Effector CD4-positive, alpha-beta T cell (primary cell): ENCODE results near the gene PARP16.
"Not testable (repeated sequence)": the region's sequence is repeated elsewhere in the genome, so short reads cannot be mapped to it uniquely, and the experiment has no call there.

Source experiments
- DNase-seq: peaks from one replicate; pipeline ENCODE4 v3.0.0-alpha.2; 2020

The PARP16 gene

GRCh38 chr15:65275104-65275727, 11.5 kb downstream of the PARP16 start:
- no peak for DNase-seq

DNA sequence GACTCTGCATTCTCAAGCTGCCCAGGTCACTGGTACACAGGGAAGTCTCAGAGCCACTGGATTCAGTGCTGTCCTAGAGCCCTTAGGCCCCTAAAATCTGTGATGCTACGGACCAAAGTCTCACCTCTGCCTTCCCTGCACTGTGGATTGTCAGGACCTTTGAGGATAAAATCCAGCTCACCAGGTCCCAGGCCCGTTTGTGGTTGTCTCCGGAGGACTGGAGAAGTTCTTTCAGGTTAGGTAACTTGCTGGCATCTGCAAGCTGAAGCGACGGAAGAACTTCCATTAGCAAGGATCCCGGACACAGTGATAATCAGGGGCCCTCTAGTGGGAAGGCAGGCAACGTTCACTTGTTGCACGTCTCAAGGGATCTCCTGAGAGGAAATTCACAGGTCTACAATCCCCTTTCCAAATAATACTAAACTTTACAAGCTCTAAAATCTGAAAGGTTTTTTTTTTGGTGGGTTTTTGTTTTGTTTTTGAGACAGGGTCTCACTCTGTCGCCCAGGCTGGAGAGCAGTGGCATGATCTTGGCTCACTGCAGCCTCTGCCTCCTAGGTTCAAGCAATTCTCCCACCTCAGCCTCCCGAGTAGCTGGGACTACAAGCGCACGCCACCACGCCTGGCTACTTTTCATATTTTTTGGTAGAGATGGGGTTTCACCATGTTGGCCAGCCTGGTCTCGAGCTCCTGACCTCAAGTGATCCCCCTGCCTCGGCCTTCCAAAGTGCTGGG, 15.7 kb downstream of the PARP16 start:
- not testable (repeated sequence) for DNase-seq

- DNase-seq = no peak
Measured at GRCh38 chr15:65268411-65268810, 18.3 kb downstream of the PARP16 start.

DNA sequence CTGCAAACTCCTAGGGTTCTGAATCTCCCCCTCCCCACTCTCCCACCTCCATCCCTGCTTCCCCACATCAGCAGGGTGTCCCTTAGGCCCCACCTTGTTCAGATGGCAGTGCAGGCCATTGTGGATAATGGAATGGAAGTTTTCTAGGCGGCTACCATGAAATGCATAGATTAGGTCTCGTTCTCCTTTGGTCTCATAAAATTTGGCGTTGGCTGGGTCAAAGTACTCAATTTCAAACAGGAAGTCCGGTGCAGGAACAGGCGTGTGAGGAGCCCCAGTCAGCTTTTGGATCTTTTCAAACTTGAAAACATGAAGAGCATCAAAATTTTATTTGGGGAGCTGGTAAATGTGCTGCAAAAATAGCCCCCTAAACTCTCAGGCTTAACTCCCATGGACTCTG, 20.2 kb downstream of the PARP16 start:
- no peak for DNase-seq

GRCh38 chr15:65264863-65265430, 21.7 kb downstream of the PARP16 start:
- DNase-seq = no peak

GRCh38 chr15:65263313-65263712, 23.4 kb downstream of the PARP16 start:
- DNase-seq = no peak

GRCh38 chr15:65260968-65261367, 25.7 kb downstream of the PARP16 start:
- DNase-seq = no peak

DNA sequence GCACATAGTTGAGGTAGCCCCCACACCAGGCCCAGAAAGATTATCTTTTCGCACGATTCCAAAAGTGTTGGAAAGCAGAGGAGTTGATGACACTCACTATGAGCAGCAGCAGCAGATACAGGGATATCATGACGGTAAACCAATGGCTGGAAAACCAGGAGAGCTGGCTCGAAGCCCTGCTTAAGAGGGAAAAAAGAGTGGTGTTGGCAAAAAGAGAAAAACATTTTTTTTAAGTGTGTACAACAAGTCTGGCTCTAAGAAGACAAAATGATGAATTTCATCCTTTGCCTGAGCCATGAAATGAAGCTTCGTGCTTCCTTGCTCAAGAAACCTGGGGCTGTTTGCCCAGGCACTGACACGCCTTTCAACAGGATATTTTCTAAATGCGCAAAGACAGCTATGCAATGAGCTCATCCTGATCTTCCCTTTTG, 27.3 kb downstream of the PARP16 start:
- no peak for DNase-seq

GRCh38 chr15:65258375-65259262, 28.1 kb downstream of the PARP16 start:
- no peak for DNase-seq

DNA sequence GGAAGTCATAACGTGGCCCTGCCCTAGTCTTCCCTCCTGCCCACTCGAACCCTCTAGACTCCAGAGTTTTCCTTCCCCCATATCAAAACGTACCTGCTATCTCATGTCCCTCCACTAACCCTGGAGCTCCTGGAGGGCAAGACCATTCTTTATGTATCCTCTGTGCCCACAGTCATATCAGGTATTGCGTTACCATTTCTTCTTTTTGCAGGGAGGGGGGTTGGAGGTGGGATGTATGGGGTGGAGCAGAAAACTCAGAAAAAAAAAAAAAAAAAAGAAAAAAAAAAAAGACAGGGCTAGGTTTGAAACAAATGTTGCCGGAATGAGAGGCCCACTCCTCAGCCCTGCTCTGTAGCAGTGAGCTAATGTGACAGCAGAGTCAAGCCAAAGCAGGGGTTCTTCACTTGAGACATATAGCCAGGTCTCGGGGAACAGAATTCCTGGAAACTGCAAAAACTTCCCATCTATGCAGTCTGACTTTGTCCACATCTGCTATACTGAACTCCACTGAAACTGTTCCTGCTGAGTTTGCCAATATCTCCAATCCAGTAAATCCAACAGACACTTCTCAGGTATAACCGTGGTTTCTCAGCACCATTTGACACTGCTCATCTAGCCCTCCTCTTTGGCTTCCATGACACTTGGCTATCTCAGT, 31.1 kb downstream of the PARP16 start:
- DNase-seq = no peak

GRCh38 chr15:65254758-65255157, 31.9 kb downstream of the PARP16 start:
- DNase-seq = no peak

GRCh38 chr15:65254356-65254755, 32.3 kb downstream of the PARP16 start:
- no peak for DNase-seq

DNA sequence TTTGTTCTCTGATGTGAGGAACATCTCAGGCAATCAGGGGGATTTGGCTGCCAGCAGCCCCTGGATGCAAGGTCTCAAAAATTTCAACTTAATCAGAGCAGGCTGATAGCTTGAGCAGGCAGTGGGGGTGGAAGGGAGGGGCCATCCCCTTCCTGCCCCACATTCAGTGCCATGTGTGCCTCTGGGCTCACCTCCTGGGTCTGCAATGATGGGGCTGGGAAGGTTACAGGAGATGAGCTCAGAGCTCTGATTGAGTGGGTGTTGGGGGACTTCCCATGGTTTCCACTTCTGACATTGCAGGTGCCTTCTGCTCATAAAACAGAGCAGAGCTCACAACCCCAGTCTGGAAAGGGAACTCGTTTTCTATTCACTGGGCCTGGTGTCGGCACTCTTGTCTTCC, 37.0 kb downstream of the PARP16 start:
- DNase-seq = no peak

- DNase-seq = no peak
Measured at GRCh38 chr15:65248511-65249255, 38.0 kb downstream of the PARP16 start.

DNA sequence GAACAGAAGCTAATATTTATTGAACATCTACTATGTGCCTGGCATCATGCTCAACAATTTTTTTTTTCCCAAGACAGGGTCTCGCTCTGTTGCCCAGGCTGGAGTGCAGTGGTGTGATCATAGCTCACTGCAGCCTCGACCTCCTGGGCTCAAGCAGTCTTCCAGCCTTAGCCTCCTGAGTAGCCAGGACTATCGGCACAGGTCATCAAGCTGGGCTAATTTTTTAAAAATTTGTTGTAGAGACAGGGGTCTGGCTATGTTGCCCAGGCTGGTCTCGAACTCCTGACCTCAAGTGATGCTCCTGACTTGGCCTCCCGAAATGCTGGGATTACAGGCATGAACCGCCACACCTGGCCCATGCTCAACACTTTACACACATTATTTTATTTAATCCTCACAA, 39.7 kb downstream of the PARP16 start:
- no peak for DNase-seq

DNA sequence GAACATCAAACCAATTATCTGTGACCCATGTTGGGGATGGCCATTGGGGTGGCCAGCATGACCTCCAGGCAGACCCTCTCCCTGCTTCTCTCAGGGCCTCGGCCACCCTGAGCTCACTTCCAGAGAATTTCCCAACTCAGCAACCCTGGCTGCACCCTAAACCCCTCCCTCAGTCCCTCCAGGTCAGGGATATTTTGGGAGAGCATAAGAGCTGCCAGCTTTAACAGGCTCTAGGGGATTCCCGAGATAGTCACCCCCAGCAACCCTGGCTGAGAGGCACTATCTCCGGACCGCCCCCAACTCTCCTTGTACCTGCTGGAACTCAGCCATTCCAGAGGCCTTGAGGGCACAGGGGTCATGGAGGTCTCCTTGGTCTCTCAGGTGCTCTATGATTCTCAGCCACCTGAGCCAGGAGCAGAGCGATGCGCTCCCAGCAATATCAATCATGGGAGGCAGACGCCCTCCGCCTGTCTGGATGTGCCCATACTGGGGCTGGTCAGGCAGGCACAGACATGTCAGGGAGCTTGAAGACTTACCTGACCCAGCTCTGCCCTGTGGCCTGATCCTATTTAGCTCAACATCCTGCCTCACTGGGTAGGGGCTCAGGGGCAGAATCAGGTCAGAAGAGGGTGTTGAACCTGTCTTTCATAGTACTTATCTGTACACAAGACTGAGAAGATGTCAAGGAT, 40.5 kb downstream of the PARP16 start:
- DNase-seq = no peak

GRCh38 chr15:65245096-65245856, 41.4 kb downstream of the PARP16 start:
- no peak for DNase-seq

DNA sequence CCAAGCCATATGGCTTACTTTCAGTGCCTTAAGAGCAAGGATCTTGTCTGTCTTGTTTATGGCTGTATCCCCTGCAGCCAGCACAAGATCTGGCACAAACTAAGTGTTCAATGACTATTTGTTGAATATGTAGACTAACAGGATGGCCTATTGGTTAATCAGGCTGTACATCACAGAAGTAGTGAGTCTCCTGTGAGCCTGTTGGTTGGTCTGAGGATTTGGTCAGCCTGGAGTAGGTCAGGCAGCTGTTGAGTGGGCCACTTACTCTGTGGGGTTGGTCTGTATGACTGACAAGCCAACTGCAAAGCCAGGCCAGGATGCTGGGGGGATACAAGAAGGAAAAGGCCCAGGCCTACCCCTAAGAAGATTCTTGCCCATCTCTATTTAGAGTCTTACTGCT, 42.0 kb downstream of the PARP16 start:
- DNase-seq = no peak

DNA sequence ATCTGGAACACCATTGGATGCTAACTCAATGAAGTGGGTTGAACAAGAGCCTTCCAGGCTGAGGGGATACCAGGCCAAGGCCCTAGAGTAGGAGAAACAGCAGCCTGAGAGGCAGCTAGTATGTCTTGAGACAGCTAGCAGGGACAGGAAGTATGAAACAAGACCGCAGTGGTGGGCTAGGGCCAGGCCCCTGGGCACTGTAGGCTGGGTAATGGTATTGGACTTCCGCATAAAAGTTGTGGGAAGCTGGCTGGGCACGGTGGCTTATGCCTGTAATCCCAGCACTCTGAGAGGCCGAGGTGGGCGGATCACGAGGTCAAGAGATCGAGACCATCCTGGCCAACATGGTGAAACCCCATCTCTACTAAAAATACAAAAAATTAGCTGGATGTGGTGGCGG, 50.2 kb downstream of the PARP16 start:
- not testable (repeated sequence) for DNase-seq

DNA sequence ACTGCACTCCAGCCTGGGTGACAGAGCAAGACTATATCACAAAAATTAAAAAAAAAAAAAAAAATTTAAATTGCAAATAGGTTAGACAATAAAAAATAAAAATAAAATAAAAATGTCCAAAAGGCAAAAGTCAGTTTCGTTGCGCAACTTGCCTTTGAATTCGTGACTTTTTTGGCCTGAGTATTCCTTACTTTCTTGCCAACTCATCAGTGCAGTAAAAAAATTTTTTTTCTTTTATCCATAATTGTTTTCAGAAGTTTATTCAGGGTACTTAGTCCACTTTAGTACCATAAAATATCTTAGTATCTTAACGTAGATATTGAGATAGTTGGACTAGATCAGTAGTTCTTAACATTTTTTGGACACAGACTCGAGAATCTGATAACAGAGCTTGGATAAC, 53.0 kb downstream of the PARP16 start:
- no peak for DNase-seq

DNA sequence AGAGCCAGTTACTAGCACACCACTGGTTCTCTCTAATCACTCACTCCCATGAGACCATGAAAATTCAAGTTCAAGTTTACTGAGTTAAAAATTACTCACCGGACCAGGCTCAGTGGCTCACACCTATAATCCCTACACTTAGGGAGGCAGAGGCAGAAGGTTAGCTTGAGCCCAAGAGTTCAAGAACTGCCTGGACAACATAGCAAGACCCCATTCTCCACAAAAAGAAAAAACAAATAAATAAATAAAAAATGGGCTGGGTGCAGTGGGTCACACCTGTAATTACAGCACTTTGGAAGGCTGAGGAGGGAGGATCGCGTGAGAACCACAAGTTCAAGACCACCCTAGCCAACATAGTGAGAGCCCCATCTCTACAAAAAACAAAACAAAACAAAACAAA, 54.2 kb downstream of the PARP16 start:
- DNase-seq = no peak
